ENCODE data around the gene PRR16.

PRR16 gene

GRCh38 chr5:120504057-120504456, 40.0 kb downstream of the PRR16 start:
- no peak for DNase-seq (ENCODE audit: low read depth)
- TF ChIP-seq, protein P1, sequence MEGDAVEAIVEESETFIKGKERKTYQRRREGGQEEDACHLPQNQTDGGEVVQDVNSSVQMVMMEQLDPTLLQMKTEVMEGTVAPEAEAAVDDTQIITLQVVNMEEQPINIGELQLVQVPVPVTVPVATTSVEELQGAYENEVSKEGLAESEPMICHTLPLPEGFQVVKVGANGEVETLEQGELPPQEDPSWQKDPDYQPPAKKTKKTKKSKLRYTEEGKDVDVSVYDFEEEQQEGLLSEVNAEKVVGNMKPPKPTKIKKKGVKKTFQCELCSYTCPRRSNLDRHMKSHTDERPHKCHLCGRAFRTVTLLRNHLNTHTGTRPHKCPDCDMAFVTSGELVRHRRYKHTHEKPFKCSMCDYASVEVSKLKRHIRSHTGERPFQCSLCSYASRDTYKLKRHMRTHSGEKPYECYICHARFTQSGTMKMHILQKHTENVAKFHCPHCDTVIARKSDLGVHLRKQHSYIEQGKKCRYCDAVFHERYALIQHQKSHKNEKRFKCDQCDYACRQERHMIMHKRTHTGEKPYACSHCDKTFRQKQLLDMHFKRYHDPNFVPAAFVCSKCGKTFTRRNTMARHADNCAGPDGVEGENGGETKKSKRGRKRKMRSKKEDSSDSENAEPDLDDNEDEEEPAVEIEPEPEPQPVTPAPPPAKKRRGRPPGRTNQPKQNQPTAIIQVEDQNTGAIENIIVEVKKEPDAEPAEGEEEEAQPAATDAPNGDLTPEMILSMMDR (IDR thresholded peaks at IDR 0.05; ENCODE audit: insufficient read depth, low read depth, low read length, missing control alignments), result no peak
- H3K4me3 ChIP-seq (ENCODE audit: low read depth, low read length), result no peak overlapping the region

DNA sequence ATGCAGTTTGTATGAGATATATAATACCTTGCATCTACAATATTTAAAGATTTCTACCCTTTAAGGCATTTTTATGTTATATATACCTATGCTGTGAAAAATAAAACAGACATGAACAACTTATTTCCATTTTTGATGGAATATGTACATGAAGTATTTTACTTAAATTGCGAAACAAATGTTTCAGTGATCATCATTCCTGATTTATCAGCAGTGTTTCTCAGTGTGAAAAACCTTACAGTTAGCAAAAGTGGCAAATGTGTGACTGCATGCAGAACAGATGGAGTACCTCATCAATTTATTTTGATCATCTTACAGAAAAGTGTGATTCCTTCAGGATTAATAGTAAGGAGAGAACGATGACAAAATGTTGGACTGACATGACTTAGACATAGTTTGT, 43.1 kb downstream of the PRR16 start:
- DNase-seq (ENCODE audit: low read depth), result no peak
- no peak overlapping the region for H3K4me3 ChIP-seq (ENCODE audit: low read depth, low read length)
- TF ChIP-seq, protein P1 (IDR thresholded peaks at IDR 0.05; ENCODE audit: insufficient read depth, low read depth, low read length, missing control alignments), result no peak

GRCh38 chr5:120507800-120508463, 43.8 kb downstream of the PRR16 start:
- H3K4me3 ChIP-seq (ENCODE audit: low read depth, low read length), result no peak overlapping the region
- TF ChIP-seq, protein P1 (IDR thresholded peaks at IDR 0.05; ENCODE audit: insufficient read depth, low read depth, low read length, missing control alignments), result no peak
- no peak for DNase-seq (ENCODE audit: low read depth)

DNA sequence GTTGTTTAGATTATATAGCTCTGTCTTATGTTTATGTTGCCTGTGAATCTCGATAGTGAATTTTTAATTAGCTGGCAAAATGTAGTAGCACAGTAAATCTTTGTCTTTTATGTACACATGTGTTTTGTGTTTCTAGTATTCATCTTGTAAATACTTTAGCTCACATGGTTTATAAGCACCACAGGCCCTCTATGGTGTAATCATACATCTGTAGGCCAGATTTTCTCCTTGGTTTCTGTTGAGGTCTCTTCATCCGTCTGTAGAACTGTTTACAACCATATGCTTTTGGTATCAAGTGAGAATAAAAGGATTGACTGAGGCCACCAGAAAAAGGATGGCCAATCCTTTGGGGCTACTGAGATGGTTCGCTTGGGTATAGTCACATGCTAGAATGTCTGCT, 45.0 kb downstream of the PRR16 start:
- no peak overlapping the region for H3K4me3 ChIP-seq (ENCODE audit: low read depth, low read length)
- TF ChIP-seq, protein P1 (IDR thresholded peaks at IDR 0.05; ENCODE audit: insufficient read depth, low read depth, low read length, missing control alignments), result no peak
- DNase-seq (ENCODE audit: low read depth), result no peak

GRCh38 chr5:120510098-120510637, 46.1 kb downstream of the PRR16 start:
- TF ChIP-seq, protein P1 (IDR thresholded peaks at IDR 0.05; ENCODE audit: insufficient read depth, low read depth, low read length, missing control alignments), result no peak
- no peak for DNase-seq (ENCODE audit: low read depth)
- no peak overlapping the region for H3K4me3 ChIP-seq (ENCODE audit: low read depth, low read length)

DNA sequence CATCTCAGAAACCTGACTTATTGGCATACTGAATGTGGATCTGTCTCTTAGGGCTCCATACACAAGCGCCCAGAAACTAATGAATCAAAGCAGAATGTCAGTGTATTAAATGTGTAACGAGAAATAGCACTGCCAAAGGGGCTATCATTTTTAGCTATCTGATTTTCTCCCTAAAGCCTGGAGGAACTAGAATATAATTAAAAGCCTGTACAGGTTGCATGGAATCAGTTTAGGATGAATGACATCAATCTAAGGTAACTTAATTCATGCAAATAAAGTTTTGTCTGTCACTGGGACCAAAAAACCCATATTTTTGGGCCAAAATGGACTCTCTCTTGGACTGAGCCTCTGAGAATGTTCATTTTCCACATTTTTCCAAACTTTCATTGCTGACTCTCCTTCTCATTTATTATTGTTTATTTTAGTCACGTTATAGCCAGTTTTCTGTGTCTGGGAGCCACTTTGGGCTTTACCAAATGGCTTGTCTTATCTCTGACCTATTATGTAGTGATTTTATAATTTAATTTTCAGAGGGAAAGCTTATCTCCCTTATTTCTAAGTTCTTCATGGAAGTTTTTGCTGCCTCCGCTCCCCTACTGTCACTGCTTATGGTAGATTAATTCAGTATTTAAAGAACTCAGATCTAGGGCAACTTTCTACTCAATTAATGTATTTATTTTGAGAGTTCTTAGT, 47.0 kb downstream of the PRR16 start:
- TF ChIP-seq, protein P1 (IDR thresholded peaks at IDR 0.05; ENCODE audit: insufficient read depth, low read depth, low read length, missing control alignments), result no peak
- H3K4me3 ChIP-seq (ENCODE audit: low read depth, low read length), result no peak overlapping the region
- no peak for DNase-seq (ENCODE audit: low read depth)

All from GM12865 (cell line).